Left colon (tissue), 2 donors: ENCODE data around the gene HCFC2. TPM values are rescaled to one million over a fixed set of nuclear protein-coding genes. Genes with fewer than 3 reads are reported as not detected.
A peak's percentile ranks its signal among the peaks of the same experiment; 100 is the strongest.

Experiments used
- ATAC-seq: fragments of 200-7000 bp; cut with Tn5 transposase; one replicate; pipeline ENCODE4 v1.9.1; 2020; ENCODE audit warnings: mild to moderate bottlenecking, moderate library complexity
- DNase-seq, 2 donors: peaks; one replicate each; pipeline ENCODE4 v3.0.0-alpha.2; 2020
- intact Hi-C, 2 donors: fragments of 100-400 bp; cut with DNase I in 1 of 2; cut with micrococcal nuclease in 1 of 2; formaldehyde crosslinking; loops; one replicate each; pipeline versions ENCODE4 v1.11.2 to v1.14.0; 2022; cut with DNase I, micrococcal nuclease
- total RNA-seq, 2 donors: library from RNA; stranded (reverse); fragmentation: NEBNext Ultra II Directional; extraction: Animal tissue kit (Norgen Biotek cat#: 25700); gene quantifications; one replicate each; pipeline ENCODE4 v1.2.1, GENCODE V29; 2021
- donor health status: DM: no; HTN: no; CAD: no.
- donor health status: DM: yes; HTN: yes; CAD: no.

HCFC2 gene
- total RNA-seq, 2 donors from 2014 or later = 10.7 to 14.0 TPM

- intact Hi-C loops = no loop called here
- no peak for ATAC-seq
- DNase-seq = no peak
Measured at GRCh38 chr12:104054681-104055346, 9.5 kb upstream of the HCFC2 start.

- ATAC-seq = peak; percentile 90
- intact Hi-C loops = no loop called here
- DNase-seq = peak; percentile 56 to 79
Measured at GRCh38 chr12:104055686-104056388, 8.5 kb upstream of the HCFC2 start.

- DNase-seq = no peak
- intact Hi-C loops = no loop called here
- ATAC-seq = peak; percentile 48
Measured at GRCh38 chr12:104056419-104056972, 7.8 kb upstream of the HCFC2 start.

GRCh38 chr12:104057771-104058197 is 6.5 kb upstream of the HCFC2 start:
- intact Hi-C loops = no loop called here
- ATAC-seq = peak; percentile 20
- no peak for DNase-seq

GRCh38 chr12:104058802-104059201 is 5.5 kb upstream of the HCFC2 start:
- intact Hi-C loops = no loop called here
- DNase-seq = no peak
- no peak for ATAC-seq

- intact Hi-C loops = loop anchor here in 1 of 2 donors (10.0 kb wide), 1 partner anchor 95 kb away; the partner anchor contains the start of gene TDG
- DNase-seq (no peak), ATAC-seq (no peak)
Measured at GRCh38 chr12:104059963-104060362, 4.4 kb upstream of the HCFC2 start.

- DNase-seq (no peak), ATAC-seq (no peak)
- intact Hi-C loops = loop anchor here in 1 of 2 donors (10.0 kb wide), 1 partner anchor 96 kb away; the partner anchor contains the start of gene TDG
Measured at GRCh38 chr12:104060791-104061190, 3.5 kb upstream of the HCFC2 start.

GRCh38 chr12:104063712-104064030 is 660 bp upstream of the HCFC2 start:
- no peak for DNase-seq
- intact Hi-C loops = loop anchor here in 1 of 2 donors (10.0 kb wide), 1 partner anchor 99 kb away; the partner anchor contains the start of gene TDG
- peak; percentile 27 for ATAC-seq

- ATAC-seq = peak; percentile 9
Measured at GRCh38 chr12:104064842-104065427, 604 bp downstream of the HCFC2 start.

GRCh38 chr12:104072099-104072498 is 7.8 kb downstream of the HCFC2 start:
- DNase-seq = no peak
- intact Hi-C loops = no loop called here

More at GRCh38 chr12:104064842-104065427, 604 bp downstream of the HCFC2 start:
- intact Hi-C loops = loop anchor here in 1 of 2 donors (10.0 kb wide), 1 partner anchor 100 kb away; the partner anchor contains the start of gene TDG
- DNase-seq = peak; percentile 23 to 28

GRCh38 chr12:104073699-104074098 is 9.4 kb downstream of the HCFC2 start:
- ATAC-seq (no peak), DNase-seq (no peak)

More at GRCh38 chr12:104072099-104072498, 7.8 kb downstream of the HCFC2 start:
- ATAC-seq = no peak

GRCh38 chr12:104079024-104079423 is 14.7 kb downstream of the HCFC2 start:
- ATAC-seq = no peak
- no peak for DNase-seq
- intact Hi-C loops = no loop called here

More at GRCh38 chr12:104073699-104074098, 9.4 kb downstream of the HCFC2 start:
- intact Hi-C loops = no loop called here

GRCh38 chr12:104080764-104081163 is 16.4 kb downstream of the HCFC2 start:
- ATAC-seq = no peak
- intact Hi-C loops = no loop called here
- DNase-seq = no peak

GRCh38 chr12:104083769-104084475 is 19.6 kb downstream of the HCFC2 start:
- DNase-seq (no peak), ATAC-seq (no peak)
- intact Hi-C loops = no loop called here

- ATAC-seq (no peak), DNase-seq (no peak)
- intact Hi-C loops = no loop called here
Measured at GRCh38 chr12:104090685-104091084, 26.4 kb downstream of the HCFC2 start.

- ATAC-seq (no peak), DNase-seq (no peak)
- intact Hi-C loops = no loop called here
Measured at GRCh38 chr12:104091136-104091535, 26.8 kb downstream of the HCFC2 start.

- DNase-seq = no peak
- intact Hi-C loops = no loop called here
- no peak for ATAC-seq
Measured at GRCh38 chr12:104094284-104094683, 30.0 kb downstream of the HCFC2 start.

- intact Hi-C loops = no loop called here
- no peak for ATAC-seq
Measured at GRCh38 chr12:104095289-104095688, 31.0 kb downstream of the HCFC2 start.

GRCh38 chr12:104097954-104098353 is 33.6 kb downstream of the HCFC2 start:
- DNase-seq = no peak
- ATAC-seq = no peak
- intact Hi-C loops = no loop called here

More at GRCh38 chr12:104095289-104095688, 31.0 kb downstream of the HCFC2 start:
- DNase-seq = no peak
